ENCODE measurements around the gene PDE3B. TPM values are rescaled to one million over a fixed set of nuclear protein-coding genes. Genes with fewer than 3 reads are reported as not detected.
A peak's percentile ranks its signal among the peaks of the same experiment; 100 is the strongest.

Gene PDE3B
- total and polyA plus RNA-seq, 9 of the 15 experiments (the other 6 are each of a cell fraction or from before 2014, with no cell fraction given) = 2.3 to 22.5 (median 12.2) TPM

DNA sequence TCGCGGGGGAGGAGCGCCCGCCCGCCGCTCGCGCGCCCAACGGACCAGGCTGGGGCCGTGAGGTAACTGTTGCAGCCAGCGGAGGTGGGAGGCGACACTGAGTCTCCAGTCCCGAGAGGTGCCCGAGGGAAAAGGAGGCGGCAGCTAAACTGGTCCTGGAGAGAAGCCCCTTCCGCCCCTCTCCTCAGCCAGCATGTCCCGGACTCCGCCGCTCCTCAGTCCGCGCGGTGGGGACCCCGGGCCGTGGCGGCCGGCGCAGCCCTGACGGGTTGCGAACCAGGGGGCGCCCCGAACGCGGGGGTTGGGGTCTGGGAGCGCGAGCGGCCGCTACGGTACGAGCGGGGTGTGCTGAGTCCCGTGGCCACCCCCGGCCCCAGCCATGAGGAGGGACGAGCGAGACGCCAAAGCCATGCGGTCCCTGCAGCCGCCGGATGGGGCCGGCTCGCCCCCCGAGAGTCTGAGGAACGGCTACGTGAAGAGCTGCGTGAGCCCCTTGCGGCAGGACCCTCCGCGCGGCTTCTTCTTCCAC is at the start of gene PDE3B (continued):
- TF ChIP-seq, protein P1, sequence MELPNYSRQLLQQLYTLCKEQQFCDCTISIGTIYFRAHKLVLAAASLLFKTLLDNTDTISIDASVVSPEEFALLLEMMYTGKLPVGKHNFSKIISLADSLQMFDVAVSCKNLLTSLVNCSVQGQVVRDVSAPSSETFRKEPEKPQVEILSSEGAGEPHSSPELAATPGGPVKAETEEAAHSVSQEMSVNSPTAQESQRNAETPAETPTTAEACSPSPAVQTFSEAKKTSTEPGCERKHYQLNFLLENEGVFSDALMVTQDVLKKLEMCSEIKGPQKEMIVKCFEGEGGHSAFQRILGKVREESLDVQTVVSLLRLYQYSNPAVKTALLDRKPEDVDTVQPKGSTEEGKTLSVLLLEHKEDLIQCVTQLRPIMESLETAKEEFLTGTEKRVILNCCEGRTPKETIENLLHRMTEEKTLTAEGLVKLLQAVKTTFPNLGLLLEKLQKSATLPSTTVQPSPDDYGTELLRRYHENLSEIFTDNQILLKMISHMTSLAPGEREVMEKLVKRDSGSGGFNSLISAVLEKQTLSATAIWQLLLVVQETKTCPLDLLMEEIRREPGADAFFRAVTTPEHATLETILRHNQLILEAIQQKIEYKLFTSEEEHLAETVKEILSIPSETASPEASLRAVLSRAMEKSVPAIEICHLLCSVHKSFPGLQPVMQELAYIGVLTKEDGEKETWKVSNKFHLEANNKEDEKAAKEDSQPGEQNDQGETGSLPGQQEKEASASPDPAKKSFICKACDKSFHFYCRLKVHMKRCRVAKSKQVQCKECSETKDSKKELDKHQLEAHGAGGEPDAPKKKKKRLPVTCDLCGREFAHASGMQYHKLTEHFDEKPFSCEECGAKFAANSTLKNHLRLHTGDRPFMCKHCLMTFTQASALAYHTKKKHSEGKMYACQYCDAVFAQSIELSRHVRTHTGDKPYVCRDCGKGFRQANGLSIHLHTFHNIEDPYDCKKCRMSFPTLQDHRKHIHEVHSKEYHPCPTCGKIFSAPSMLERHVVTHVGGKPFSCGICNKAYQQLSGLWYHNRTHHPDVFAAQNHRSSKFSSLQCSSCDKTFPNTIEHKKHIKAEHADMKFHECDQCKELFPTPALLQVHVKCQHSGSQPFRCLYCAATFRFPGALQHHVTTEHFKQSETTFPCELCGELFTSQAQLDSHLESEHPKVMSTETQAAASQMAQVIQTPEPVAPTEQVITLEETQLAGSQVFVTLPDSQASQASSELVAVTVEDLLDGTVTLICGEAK (IDR thresholded peaks at IDR 0.05) = 0 out of 2 replicates have a peak, but pooled peaks have one; percentile 8
- TF ChIP-seq, protein P1 (CRISPR knock-in tag; IDR thresholded peaks at IDR 0.05) = no peak
- TF ChIP-seq TBP (optimal IDR thresholded peaks at IDR 0.05; ENCODE audit: low read depth, low read length) (peak; percentile 85), KDM4B (IDR thresholded peaks at IDR 0.05; ENCODE audit: borderline replicate concordance in 2 of 2, low read depth in 1 of 2) (peak in 1 of 2 experiments; percentile 39; a peak in 1 of 4 replicates), ZNF263 (CRISPR knock-in tag; IDR thresholded peaks at IDR 0.05; ENCODE audit: borderline replicate concordance) (peak; percentile 39; the same call in 1 of the 2 replicates), FOXM1 (IDR thresholded peaks at IDR 0.05; ENCODE audit: low read depth) (no peak), FOXM1 (CRISPR knock-in tag; IDR thresholded peaks at IDR 0.05; ENCODE audit: low read depth) (peak; percentile 84; the same call in 1 of the 2 replicates), ZNF551 (CRISPR knock-in tag; IDR thresholded peaks at IDR 0.05) (no peak), ELF2 (CRISPR knock-in tag; IDR thresholded peaks at IDR 0.05) (no peak), TCFL5 (CRISPR knock-in tag; conservative IDR thresholded peaks at IDR 0.05) (no peak), ARHGAP35 (IDR thresholded peaks at IDR 0.05; ENCODE audit: partially characterized antibody) (no peak), SIX5 (IDR thresholded peaks at IDR 0.05; ENCODE audit: borderline replicate concordance in 1 of 2, insufficient read depth in 1 of 2, low read depth in 1 of 2, low read length in 2 of 2) (no peak), TAF1 (IDR thresholded peaks at IDR 0.05; ENCODE audit: control insufficient read depth, extremely low read depth, insufficient read depth, low read length, severe bottlenecking) (peak; percentile 85), STAT5B (CRISPR knock-in tag; IDR thresholded peaks at IDR 0.05) (no peak), TCF7 (IDR thresholded peaks at IDR 0.05; ENCODE audit: borderline replicate concordance) (no peak), ESRRB (CRISPR knock-in tag; IDR thresholded peaks at IDR 0.05; ENCODE audit: borderline replicate concordance) (no peak), ZBTB8A (IDR thresholded peaks at IDR 0.05; ENCODE audit: partially characterized antibody) (no peak), POLR2G (IDR thresholded peaks at IDR 0.05; ENCODE audit: low read depth, low read length) (peak; percentile 96)
- TF ChIP-seq, protein P2, sequence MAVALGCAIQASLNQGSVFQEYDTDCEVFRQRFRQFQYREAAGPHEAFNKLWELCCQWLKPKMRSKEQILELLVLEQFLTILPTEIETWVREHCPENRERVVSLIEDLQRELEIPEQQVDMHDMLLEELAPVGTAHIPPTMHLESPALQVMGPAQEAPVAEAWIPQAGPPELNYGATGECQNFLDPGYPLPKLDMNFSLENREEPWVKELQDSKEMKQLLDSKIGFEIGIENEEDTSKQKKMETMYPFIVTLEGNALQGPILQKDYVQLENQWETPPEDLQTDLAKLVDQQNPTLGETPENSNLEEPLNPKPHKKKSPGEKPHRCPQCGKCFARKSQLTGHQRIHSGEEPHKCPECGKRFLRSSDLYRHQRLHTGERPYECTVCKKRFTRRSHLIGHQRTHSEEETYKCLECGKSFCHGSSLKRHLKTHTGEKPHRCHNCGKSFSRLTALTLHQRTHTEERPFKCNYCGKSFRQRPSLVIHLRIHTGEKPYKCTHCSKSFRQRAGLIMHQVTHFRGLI (CRISPR knock-in tag; IDR thresholded peaks at IDR 0.05) = no peak

All from K562 (cell line).